Measurements from ENCODE around the gene RAB30.

The RAB30 gene

DNA sequence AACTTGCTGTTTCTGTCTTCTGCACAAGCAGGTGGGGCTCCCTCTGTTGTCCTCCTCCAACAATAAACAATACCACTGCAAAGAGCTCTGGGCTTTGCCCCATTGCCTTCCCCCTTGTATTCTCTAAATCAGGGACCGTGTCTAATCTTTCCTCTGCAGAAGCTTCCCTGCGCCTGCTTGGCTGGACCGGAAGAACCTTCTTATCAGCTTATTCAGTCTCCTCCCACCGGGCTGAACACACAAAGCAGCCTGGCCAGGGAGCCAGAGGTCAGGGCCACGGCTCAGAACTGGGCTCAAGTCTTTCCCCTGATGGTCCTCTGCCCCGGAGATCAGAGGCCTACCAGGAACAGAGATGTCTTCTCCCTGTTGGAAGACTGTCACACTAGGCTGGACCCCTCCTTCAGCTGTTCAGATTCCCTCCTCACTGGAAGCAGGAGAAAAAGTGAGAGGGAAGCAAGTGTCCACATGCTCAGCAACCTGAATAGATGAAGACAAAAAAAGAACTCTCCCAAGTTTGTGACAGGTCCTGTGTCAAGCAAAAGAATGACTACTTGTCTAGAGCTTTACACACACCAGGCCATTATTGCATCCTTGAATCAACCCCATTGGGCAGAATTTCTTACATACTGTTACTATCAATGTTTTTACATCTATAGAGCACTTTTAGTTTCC, 63.7 kb downstream of the RAB30 start:
- DNase-seq = peak; percentile 55

- no peak for DNase-seq
Observed at GRCh38 chr11:83007477-83007876, 64.2 kb downstream of the RAB30 start.

DNA sequence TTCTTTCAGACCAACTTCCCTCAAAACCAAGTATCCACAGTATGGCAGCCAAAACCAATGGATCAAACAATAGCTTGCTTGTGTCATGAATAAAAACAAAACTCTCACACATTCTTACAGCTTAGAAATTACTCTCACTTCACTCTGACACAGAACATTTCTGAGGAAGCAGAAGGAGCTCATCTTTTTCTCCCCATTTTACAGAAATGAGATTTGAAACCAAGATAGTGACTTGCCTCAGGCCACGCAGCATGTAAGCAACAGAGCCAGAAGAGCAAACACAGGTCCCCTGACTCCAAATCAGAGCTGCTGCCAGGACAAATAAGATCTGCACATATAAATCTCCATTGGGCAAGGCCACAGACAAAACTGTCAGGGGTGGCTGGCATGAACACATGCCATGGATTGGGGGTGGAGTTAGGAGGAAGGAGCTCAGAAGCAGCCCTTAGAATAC, 64.8 kb downstream of the RAB30 start:
- DNase-seq = no peak

DNA sequence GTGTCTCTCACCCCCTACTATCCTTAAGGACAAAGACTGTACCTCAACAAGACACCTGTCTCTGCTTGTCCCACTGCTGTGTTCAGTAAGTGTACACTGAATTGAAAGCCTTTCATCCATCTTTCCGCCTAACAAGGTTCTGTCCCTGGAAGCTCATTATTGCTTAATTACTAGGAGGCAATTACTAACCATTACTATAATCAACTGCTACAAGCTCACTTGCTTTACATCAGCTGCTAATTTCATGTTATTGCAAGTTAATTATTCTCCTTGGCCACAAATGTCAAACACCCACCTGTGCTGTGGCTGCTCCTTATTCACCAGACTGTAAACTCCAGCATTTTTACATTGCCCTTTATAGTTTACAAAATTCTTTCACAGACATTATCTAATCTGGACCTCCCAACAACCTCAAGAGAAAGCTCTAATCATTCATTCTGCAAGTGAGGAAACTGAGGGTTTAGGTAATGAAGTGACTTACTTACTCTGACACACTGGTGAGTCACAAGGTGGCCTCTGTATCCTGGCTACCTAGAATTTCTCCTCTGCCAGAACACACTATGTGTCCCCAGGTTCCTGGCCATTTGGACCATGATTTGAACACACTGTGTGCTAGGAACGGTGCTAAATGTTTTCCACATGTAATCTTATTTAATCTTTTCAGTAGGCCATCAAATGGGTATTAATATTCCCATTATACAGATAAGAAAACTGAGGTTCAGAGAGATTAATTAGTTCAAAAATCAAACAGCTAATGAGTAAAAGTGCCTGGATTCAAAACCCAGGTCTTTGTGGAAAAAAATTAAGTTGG, 66.7 kb downstream of the RAB30 start:
- DNase-seq = no peak

DNA sequence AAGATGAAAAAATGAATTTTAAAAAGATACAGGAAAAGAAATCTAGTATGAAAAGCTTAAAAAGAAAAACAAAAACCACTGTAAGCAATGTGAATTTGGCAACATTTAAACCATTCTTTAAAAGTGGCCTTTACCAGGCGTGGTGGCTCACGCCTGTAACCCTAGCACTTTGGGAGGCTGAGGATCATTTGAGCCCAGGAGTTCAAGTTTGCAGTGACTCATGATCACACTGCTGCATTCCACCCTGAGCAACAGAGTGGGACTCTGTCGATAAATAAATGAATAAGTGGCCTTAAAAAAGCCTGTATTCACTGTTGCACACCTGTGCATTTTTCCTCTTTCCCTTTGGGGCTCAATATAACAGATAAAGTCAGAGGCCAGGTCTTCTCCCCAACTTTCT, 69.2 kb downstream of the RAB30 start:
- DNase-seq = no peak

- DNase-seq = no peak
Observed at GRCh38 chr11:83002053-83002452, 69.6 kb downstream of the RAB30 start.

- no peak for DNase-seq
Observed at GRCh38 chr11:83000381-83000780, 71.3 kb downstream of the RAB30 start.

GRCh38 chr11:82999232-82999631, 72.5 kb downstream of the RAB30 start:
- no peak for DNase-seq

GRCh38 chr11:82998697-82999096, 73.0 kb downstream of the RAB30 start:
- DNase-seq = no peak

GRCh38 chr11:82996966-82997606, 74.6 kb downstream of the RAB30 start:
- DNase-seq = no peak

DNA sequence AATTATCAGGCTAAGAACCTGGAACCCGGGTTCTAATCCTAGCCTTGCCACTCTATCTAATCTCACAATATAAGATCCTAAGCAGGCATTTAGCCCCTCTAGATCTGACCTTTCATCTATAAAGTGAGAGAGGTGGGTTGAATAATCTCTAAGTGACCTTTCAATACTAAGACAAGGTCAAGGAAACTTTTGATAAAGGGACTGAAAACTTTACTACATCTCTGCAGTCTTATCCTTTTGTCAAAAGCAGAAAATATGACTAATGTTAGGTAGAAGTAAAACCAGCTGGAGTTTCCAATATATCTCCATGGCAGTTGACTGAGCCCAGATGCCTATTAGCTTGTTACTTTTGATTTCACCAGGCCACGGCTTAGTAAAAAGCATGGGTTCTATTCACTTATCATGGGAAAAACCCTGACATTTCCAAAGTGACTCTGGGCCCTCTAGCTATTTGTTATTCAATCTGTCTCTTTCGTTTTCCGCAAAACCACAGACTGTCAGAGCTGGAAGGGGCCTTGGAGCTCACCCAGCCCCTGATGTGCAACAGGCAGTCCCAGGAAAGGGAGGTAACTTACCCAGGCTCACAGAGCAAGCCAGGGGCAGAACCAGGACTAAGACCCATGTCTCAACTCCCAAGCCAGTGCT, 75.8 kb downstream of the RAB30 start:
- no peak for DNase-seq

GRCh38 chr11:82995235-82995634, 76.5 kb downstream of the RAB30 start:
- no peak for DNase-seq

DNA sequence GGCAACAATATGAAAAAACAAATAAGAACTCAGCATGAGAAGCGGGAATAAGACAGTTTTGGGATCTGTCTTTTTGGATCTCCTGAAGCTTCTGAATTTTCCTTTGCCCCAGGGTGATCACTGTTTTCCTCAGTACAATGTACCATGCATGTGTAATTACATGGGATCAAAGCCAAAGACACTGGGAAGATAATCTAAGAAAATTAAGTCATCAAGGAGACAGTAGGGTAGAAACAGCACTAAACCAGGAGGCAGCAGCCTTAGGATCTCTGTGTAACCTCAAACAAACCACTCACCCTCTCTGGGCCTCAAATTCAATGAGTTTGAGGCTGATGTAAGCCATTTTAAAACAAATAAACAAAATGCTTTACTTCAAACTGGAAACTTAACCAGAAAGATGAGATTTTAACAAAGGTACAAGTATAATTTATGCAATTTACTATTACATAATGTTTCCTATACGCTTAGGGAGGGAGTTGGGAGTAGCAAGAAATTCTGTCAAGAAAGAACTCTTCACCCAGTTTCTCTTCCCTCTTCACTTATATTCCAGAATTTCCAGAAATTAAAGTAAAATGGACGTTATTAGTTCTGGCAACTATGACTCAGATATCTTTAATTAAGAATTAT, 77.0 kb downstream of the RAB30 start:
- DNase-seq = no peak

GRCh38 chr11:82992223-82992622, 79.5 kb downstream of the RAB30 start:
- DNase-seq = no peak

DNA sequence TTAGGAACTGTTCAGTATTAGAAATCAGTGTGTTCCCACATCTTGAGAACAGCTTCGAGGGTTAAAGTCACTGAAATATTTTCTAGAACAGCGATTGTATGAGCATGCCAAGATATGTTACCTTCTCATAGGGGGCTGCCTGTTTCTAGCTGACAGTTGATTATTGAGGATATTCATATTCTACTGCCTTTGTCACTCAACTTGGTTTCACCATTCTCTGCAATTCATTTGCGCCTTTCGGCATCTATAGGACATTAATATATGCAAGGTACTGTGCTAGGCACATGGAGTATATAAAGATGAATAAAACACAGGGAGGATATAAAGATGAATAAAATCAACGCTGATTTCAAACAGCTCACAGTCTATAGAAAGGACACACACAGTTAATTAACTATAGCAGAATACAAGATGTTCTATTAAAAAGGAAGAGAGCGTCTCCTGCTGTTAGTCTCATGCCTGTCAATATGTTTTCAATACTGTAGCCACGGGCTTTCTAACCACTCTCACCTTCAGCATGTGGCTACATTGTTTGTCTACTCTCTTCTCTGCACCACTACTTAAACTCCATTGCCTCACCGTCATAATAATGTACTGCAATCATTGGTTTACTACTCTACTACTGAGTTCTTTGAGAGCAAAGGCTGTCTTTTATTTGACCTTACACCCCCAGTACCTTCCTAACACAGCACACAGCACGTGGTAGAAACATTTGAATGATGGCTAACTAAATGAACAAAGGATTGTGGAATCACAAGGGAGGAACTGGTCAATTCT, 81.9 kb downstream of the RAB30 start:
- DNase-seq = no peak

- DNase-seq = no peak
Observed at GRCh38 chr11:82988936-82989627, 82.6 kb downstream of the RAB30 start.

GRCh38 chr11:82987997-82988396, 83.7 kb downstream of the RAB30 start:
- DNase-seq = no peak

DNA sequence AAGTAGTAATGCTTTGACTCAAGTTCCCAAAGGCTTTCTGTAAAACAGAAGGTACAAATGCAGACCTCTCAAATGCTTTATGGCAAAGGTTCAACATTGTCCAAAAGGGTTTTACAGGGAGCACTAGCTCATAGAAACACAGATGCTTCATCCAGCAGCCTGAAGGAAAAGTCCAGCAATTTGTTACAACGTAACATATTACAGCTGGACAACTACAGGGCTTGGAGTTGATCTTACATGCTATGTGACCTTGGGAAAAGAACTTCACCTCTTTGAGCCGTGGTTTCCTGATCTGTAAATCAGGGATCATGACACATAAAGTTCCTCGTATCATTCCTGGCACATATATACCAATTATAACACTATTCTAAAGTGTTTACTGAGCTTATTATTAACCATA, 85.3 kb downstream of the RAB30 start:
- DNase-seq = no peak

DNA sequence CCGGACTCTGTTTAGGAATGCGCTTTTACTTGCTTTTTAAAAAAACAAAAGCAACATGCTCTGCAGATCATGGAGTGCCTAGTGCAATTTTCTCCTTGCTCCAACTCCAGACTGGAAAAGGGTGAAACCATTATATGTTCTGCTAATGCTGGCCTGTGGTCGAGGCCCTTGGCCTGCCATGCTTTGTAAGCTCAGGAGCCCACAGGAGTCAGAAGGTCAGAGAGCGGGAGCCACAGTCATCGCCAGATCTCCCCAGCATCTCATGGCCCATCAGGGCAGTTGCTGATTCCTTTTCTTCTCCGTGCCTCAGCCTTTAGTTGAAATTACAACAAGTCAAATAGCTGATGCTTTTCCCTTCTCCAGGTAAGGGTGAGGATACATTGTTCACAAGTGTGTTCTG, 89.8 kb downstream of the RAB30 start:
- no peak for DNase-seq

DNA sequence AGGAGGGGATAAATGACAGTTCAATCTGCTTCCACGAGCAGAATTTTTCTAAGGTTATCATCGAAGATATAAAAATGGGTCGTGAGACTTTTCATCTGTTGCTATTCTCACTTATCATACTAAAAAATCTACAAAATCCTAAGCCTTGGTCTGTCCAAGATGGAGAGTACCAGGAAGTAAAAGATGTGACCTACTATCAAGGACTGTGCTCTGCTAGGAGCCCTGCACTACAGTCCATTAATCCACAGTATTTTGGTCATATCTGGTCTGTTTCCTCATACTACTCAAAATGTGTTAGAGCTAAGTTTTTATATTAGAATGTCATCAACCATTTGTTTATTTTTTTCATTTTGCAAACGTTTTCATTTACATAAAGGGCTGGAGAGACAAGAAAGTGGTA, 90.8 kb downstream of the RAB30 start:
- no peak for DNase-seq

- DNase-seq = no peak
Observed at GRCh38 chr11:82980292-82980691, 91.4 kb downstream of the RAB30 start.

- DNase-seq = no peak
Observed at GRCh38 chr11:82979824-82980223, 91.9 kb downstream of the RAB30 start.

Data from retina (tissue), 1 donor.